Liver (tissue), 9 donors: ENCODE data around the gene LGALS9. TPM values are rescaled to one million over a fixed set of nuclear protein-coding genes. Genes with fewer than 3 reads are reported as not detected.

Source experiments
- DNase-seq: peaks from one replicate; pipeline ENCODE4 v3.0.0-alpha.2; 2017; ENCODE audit warnings: low spot score
- H3K27ac ChIP-seq, 2 donors: one replicate each; pipeline ENCODE4 v1.7.0; 2013; ENCODE audit warnings: inconsistent platforms in 2 of 2, low read length in 2 of 2, control low read depth in 1 of 2, low read depth in 1 of 2, mild to moderate bottlenecking in 1 of 2
- H3K27me3 ChIP-seq, 4 donors: one replicate each; pipeline versions ENCODE4 v1.6.1 to v1.7.0; 2013; ENCODE audit warnings: low read length in 3 of 4, inconsistent platforms in 1 of 4, mild to moderate bottlenecking in 1 of 4, moderate library complexity in 1 of 4; ENCODE audit not compliant: control insufficient read depth in 4 of 4, insufficient read depth in 4 of 4
- H3K36me3 ChIP-seq, 4 donors: one replicate each; pipeline versions ENCODE4 v1.6.1 to v1.7.0; 2013; ENCODE audit warnings: low read length in 3 of 4, mild to moderate bottlenecking in 3 of 4, low read depth in 1 of 4, moderate library complexity in 1 of 4; ENCODE audit not compliant: control insufficient read depth in 4 of 4, insufficient read depth in 3 of 4
- H3K4me1 ChIP-seq, 4 donors: one replicate each; pipeline versions ENCODE4 v1.6.1 to v1.7.0; 2013; ENCODE audit warnings: low read length in 3 of 4, mild to moderate bottlenecking in 3 of 4, moderate library complexity in 1 of 4; ENCODE audit not compliant: control insufficient read depth in 4 of 4, insufficient read depth in 4 of 4
- H3K4me3 ChIP-seq, 3 donors: one replicate each; pipeline versions ENCODE4 v1.6.1 to v1.7.0; 2013; ENCODE audit warnings: low read length in 3 of 3, control low read depth in 1 of 3, low read depth in 1 of 3, mild to moderate bottlenecking in 1 of 3
- H3K9ac ChIP-seq, 2 donors: one replicate each; pipeline ENCODE4 v1.7.0; 2013; ENCODE audit warnings: low read length in 2 of 2, mild to moderate bottlenecking in 2 of 2, moderate library complexity in 2 of 2, control low read depth in 1 of 2, low read depth in 1 of 2
- H3K9me3 ChIP-seq, 4 donors: one replicate each; pipeline versions ENCODE4 v1.6.1 to v1.7.0; 2013; ENCODE audit warnings: low read length in 3 of 4; ENCODE audit not compliant: control insufficient read depth in 4 of 4
- EGR1 ChIP-seq, 2 donors: IDR thresholded peaks; 2 replicates each; pipeline ENCODE4 v1.6.1; 2016 to 2018; ENCODE audit warnings: antibody characterized with exemption in 2 of 2, low read depth in 2 of 2
- FOXA1 ChIP-seq: IDR thresholded peaks from 2 replicates; pipeline ENCODE4 v1.6.1; 2016; ENCODE audit warnings: antibody characterized with exemption
- FOXA2 ChIP-seq: IDR thresholded peaks from 2 replicates; pipeline ENCODE4 v1.6.1; 2016; ENCODE audit warnings: antibody characterized with exemption
- GABPA ChIP-seq, 2 donors: IDR thresholded peaks in 1 of 2; conservative IDR thresholded peaks in 1 of 2; 2 replicates each; pipeline ENCODE4 v1.6.1; 2016; ENCODE audit warnings: antibody characterized with exemption in 2 of 2, mild to moderate bottlenecking in 1 of 2, moderate library complexity in 1 of 2
- HNF4A ChIP-seq, 2 donors: conservative IDR thresholded peaks; 2 replicates each; pipeline ENCODE4 v1.6.1; 2016; ENCODE audit warnings: antibody characterized with exemption in 2 of 2, mild to moderate bottlenecking in 2 of 2
- HNF4G ChIP-seq: IDR thresholded peaks from 2 replicates; pipeline ENCODE4 v1.6.1; 2016; ENCODE audit warnings: antibody characterized with exemption
- JUND ChIP-seq, 2 donors: IDR thresholded peaks; 2 replicates each; pipeline ENCODE4 v1.6.1; 2016; ENCODE audit warnings: antibody characterized with exemption in 2 of 2
- NR2F2 ChIP-seq: IDR thresholded peaks from 2 replicates; pipeline ENCODE4 v1.6.1; 2016; ENCODE audit warnings: antibody characterized with exemption
- RAD21 ChIP-seq, 2 donors: IDR thresholded peaks; 2 replicates each; pipeline ENCODE4 v1.6.1; 2016; ENCODE audit warnings: antibody characterized with exemption in 2 of 2, mild to moderate bottlenecking in 2 of 2
- RXRA ChIP-seq, 2 donors: IDR thresholded peaks; 2 replicates each; pipeline ENCODE4 v1.6.1; 2017 to 2018; ENCODE audit warnings: antibody characterized with exemption in 2 of 2, mild to moderate bottlenecking in 1 of 2
- SP1 ChIP-seq: IDR thresholded peaks from 2 replicates; pipeline ENCODE4 v1.6.1; 2018; ENCODE audit warnings: antibody characterized with exemption, mild to moderate bottlenecking
- TAF1 ChIP-seq: conservative IDR thresholded peaks from 2 replicates; pipeline ENCODE4 v1.6.1; 2016; ENCODE audit warnings: antibody characterized with exemption, mild to moderate bottlenecking
- YY1 ChIP-seq: IDR thresholded peaks from 2 replicates; pipeline ENCODE4 v1.6.1; 2016; ENCODE audit warnings: antibody characterized with exemption, mild to moderate bottlenecking
- WGBS: extraction: QIAGEN DNeasy Blood & Tissue Kit; methylation state at CpG from one replicate; pipeline ENCODE4 v1.1.7; 2013; 5-methylcytosine and 5-hydroxymethylcytosine counted together
- polyA plus RNA-seq, 2 donors: library from polyadenylated mRNA; stranded (reverse) in 1 of 2; unstranded in 1 of 2; fragments of 200-250 nt in 1 of 2; fragments of >200 nt in 1 of 2; fragmentation: Nextera tagmentation in 1 of 2; extraction: Ambion mirVana in 1 of 2; gene quantifications; one replicate each; pipeline versions ENCODE4 v1.2.1 to v1.2.3, GENCODE V29; 2013 to 2015
- total RNA-seq, 2 donors: library from RNA; depleted of rRNA; stranded (reverse); fragments of >200 nt; gene quantifications; one replicate each; pipeline ENCODE4 v1.2.3, GENCODE V29; 2014
- TF ChIP-seq, protein P1 (sequence below): IDR thresholded peaks from 2 replicates; pipeline ENCODE4 v1.6.1; 2016; ENCODE audit warnings: antibody characterized with exemption, mild to moderate bottlenecking
- TF ChIP-seq, protein P2 (sequence below): IDR thresholded peaks from 2 replicates; pipeline ENCODE4 v1.6.1; 2016; ENCODE audit warnings: antibody characterized with exemption
- TF ChIP-seq, protein P3 (sequence below): IDR thresholded peaks from 2 replicates; pipeline ENCODE4 v1.6.1; 2016; ENCODE audit warnings: antibody characterized with exemption
- TF ChIP-seq, protein P4 (sequence below): fragments of 150-350 bp; IDR thresholded peaks from 2 replicates; pipeline ENCODE4 v1.5.1; 2017; ENCODE audit warnings: improper control_type of control experiment, low read depth, low read length; ENCODE audit not compliant: missing input control
- TF ChIP-seq, protein P5 (sequence below): IDR thresholded peaks from 2 replicates; pipeline ENCODE4 v1.6.1; 2016; ENCODE audit warnings: antibody characterized with exemption
- donor health status: healthy.
- donor health status: healthy.
- donor health status: healthy.
- donor health status: healthy.
- donor health status: healthy.

Gene LGALS9
- total and polyA plus RNA-seq, 4 donors, result 6.1 to 24.7 (median 13.5) TPM

DNA sequence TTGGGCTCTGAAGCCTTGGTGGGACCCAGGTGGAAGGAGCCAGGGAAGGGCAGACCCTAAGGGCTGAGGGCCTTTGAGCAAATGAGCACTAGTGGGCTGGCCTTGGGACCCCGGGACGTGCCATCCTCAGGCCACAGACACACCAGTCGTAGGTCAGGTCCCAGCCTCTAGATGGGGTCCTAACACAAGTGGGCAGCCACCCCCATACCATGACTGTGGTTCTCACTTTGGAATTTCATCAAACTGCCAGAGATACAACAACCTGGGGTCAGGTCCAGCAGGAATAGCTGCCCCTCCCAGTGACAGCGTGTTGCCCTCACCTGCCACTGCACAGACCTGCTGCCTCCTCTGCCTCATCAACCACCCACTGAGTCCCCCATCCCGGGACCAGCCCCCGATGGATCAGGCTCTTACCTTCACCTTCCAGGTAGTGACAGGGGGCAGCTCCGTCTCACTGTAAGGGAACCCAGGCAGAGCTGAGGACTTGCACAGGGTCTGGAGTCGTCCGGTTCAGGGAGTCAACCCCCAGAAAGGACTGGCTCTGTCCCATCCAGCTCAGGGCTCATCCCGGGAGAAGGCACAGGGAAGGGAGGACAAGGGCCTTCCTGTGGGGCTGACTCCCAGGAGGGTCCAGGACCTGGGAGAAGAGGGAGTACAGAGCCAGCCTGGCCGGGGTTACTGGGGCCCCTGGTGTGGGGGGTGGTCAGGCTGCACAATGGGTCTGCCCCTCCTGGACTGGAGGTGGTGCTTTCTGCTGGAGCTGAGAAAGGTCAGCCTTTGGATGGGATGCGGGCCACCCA lies 40.0 kb downstream of the LGALS9 start:
- no peak for DNase-seq
- H3K4me3 ChIP-seq, result no peak overlapping the region
- no peaks in the 10 kb centered on the region for H3K27me3 ChIP-seq
- H3K36me3 ChIP-seq, result no peaks in the 10 kb centered on the region
- no peak for TF ChIP-seq TAF1
- TF ChIP-seq GABPA (IDR thresholded peaks at IDR 0.05 in 1 of 2, conservative IDR thresholded peaks at IDR 0.05 in 1 of 2), result no peak
- TF ChIP-seq, protein P1, sequence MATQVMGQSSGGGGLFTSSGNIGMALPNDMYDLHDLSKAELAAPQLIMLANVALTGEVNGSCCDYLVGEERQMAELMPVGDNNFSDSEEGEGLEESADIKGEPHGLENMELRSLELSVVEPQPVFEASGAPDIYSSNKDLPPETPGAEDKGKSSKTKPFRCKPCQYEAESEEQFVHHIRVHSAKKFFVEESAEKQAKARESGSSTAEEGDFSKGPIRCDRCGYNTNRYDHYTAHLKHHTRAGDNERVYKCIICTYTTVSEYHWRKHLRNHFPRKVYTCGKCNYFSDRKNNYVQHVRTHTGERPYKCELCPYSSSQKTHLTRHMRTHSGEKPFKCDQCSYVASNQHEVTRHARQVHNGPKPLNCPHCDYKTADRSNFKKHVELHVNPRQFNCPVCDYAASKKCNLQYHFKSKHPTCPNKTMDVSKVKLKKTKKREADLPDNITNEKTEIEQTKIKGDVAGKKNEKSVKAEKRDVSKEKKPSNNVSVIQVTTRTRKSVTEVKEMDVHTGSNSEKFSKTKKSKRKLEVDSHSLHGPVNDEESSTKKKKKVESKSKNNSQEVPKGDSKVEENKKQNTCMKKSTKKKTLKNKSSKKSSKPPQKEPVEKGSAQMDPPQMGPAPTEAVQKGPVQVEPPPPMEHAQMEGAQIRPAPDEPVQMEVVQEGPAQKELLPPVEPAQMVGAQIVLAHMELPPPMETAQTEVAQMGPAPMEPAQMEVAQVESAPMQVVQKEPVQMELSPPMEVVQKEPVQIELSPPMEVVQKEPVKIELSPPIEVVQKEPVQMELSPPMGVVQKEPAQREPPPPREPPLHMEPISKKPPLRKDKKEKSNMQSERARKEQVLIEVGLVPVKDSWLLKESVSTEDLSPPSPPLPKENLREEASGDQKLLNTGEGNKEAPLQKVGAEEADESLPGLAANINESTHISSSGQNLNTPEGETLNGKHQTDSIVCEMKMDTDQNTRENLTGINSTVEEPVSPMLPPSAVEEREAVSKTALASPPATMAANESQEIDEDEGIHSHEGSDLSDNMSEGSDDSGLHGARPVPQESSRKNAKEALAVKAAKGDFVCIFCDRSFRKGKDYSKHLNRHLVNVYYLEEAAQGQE, result no peak
- TF ChIP-seq RXRA (IDR thresholded peaks at IDR 0.05), result no peak
- TF ChIP-seq, protein P2, sequence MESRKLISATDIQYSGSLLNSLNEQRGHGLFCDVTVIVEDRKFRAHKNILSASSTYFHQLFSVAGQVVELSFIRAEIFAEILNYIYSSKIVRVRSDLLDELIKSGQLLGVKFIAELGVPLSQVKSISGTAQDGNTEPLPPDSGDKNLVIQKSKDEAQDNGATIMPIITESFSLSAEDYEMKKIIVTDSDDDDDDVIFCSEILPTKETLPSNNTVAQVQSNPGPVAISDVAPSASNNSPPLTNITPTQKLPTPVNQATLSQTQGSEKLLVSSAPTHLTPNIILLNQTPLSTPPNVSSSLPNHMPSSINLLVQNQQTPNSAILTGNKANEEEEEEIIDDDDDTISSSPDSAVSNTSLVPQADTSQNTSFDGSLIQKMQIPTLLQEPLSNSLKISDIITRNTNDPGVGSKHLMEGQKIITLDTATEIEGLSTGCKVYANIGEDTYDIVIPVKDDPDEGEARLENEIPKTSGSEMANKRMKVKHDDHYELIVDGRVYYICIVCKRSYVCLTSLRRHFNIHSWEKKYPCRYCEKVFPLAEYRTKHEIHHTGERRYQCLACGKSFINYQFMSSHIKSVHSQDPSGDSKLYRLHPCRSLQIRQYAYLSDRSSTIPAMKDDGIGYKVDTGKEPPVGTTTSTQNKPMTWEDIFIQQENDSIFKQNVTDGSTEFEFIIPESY, result no peak
- TF ChIP-seq, protein P3, sequence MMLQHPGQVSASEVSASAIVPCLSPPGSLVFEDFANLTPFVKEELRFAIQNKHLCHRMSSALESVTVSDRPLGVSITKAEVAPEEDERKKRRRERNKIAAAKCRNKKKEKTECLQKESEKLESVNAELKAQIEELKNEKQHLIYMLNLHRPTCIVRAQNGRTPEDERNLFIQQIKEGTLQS, result no peak
- TF ChIP-seq HNF4A (conservative IDR thresholded peaks at IDR 0.05), result no peak
- TF ChIP-seq SP1, result no peak
- TF ChIP-seq RAD21 (IDR thresholded peaks at IDR 0.05), result no peak
- no peak for TF ChIP-seq EGR1 (IDR thresholded peaks at IDR 0.05; ENCODE audit: low read depth in 2 of 2)
- TF ChIP-seq, protein P4, sequence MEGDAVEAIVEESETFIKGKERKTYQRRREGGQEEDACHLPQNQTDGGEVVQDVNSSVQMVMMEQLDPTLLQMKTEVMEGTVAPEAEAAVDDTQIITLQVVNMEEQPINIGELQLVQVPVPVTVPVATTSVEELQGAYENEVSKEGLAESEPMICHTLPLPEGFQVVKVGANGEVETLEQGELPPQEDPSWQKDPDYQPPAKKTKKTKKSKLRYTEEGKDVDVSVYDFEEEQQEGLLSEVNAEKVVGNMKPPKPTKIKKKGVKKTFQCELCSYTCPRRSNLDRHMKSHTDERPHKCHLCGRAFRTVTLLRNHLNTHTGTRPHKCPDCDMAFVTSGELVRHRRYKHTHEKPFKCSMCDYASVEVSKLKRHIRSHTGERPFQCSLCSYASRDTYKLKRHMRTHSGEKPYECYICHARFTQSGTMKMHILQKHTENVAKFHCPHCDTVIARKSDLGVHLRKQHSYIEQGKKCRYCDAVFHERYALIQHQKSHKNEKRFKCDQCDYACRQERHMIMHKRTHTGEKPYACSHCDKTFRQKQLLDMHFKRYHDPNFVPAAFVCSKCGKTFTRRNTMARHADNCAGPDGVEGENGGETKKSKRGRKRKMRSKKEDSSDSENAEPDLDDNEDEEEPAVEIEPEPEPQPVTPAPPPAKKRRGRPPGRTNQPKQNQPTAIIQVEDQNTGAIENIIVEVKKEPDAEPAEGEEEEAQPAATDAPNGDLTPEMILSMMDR, result no peak
- no peak for TF ChIP-seq JUND (IDR thresholded peaks at IDR 0.05)
- TF ChIP-seq FOXA2, result no peak
- no peak for TF ChIP-seq HNF4G
- no peak for TF ChIP-seq NR2F2
- TF ChIP-seq, protein P5, sequence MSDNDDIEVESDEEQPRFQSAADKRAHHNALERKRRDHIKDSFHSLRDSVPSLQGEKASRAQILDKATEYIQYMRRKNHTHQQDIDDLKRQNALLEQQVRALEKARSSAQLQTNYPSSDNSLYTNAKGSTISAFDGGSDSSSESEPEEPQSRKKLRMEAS, result no peak
- TF ChIP-seq FOXA1, result no peak
- no peak for TF ChIP-seq YY1
- H3K27ac ChIP-seq, result no peak overlapping the region
- 83% methylated on average over 12 of the region's 12 CpGs for WGBS
- no peaks in the 10 kb centered on the region for H3K4me1 ChIP-seq
- H3K9me3 ChIP-seq, result no peaks in the 10 kb centered on the region
- no peak overlapping the region for H3K9ac ChIP-seq
